GM19467 (cell line): Measurements from ENCODE around the gene TPCN1.

Experiments used
- ATAC-seq: cut with Tn5 transposase; IDR thresholded peaks from one replicate; pipeline ENCODE4 v1.9.1; 2021; ENCODE audit warnings: mild to moderate bottlenecking, moderate library complexity; ENCODE audit not compliant: unreplicated experiment

The TPCN1 gene

DNA sequence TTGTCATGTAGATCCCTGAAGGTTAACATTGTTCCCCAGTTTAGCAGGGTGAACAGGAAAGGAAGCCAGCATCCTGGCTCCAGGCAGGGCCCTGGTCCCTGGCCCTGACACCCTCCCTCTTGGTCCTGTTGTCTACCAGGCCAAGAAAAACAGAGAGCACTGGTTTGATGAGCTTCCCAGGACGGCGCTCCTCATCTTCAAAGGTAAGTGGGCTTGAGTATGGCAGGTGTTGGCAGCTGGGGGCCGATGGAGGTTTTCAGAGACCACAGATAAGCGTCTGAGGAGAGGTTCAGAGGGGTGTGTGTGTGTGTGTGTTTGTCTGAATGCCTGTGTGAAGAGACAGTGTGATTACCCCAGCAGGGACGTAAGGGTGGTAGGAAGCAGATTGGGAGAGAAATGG lies 57.4 kb downstream of the TPCN1 start:
- ATAC-seq: no peak

GRCh38 chr12:113284751-113285150 lies 63.5 kb downstream of the TPCN1 start:
- no peak for ATAC-seq

- no peak for ATAC-seq
Observed at GRCh38 chr12:113285679-113286610, 64.7 kb downstream of the TPCN1 start.

DNA sequence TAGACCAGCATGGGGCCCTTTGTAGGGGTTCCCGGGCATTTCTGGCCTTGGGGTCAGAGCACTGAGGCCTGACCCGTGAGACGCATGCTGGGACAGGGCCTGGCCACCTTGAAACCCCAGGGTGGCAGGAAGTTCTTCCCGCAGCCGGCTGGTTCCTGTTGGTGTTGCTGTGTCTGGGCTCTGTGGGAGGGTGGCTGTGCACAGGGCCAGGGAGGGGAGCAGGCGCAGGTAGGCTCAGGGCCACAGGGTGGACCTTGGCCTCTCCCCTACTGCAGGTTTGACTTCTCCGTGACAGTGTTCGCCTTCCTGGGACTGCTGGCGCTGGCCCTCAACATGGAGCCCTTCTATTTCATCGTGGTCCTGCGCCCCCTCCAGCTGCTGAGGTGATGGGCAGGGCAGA lies 65.4 kb downstream of the TPCN1 start:
- no peak for ATAC-seq

DNA sequence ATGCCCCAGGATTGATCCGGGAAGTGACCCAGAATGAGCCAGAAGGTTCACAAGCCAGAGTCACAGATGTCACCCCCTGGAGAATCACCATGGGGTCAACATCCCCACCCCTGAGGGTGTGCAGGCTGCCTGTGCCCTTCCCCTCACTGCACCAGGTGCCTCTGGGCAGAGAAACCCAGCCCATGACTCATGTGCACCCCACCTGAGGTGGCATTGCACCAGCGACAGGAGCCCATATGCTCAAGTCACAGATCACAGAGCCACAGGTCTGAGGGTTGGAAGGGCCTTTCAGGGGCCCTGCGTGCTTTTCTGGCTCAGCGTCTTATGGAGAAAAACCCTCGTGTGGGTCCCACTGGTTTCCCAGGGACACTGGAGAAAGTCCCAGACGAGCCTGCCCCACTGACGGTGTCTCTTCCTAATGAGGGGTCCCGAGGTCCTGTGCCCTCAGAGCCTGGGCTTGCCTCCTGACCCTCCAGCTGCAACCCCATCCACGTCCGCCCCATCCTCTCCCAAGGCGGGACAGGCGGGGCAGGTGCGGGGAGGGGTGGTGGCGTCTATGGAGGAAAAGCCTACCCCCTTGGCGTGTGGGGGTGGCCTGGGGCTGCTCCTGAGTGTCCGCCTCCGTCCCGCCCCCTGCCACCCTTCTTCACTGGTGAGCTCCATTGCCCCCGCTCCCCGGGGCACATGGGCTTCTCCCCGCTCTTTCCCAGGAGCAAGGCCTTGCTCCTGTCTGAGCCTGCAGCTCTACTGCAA lies 66.1 kb downstream of the TPCN1 start:
- no peak for ATAC-seq

DNA sequence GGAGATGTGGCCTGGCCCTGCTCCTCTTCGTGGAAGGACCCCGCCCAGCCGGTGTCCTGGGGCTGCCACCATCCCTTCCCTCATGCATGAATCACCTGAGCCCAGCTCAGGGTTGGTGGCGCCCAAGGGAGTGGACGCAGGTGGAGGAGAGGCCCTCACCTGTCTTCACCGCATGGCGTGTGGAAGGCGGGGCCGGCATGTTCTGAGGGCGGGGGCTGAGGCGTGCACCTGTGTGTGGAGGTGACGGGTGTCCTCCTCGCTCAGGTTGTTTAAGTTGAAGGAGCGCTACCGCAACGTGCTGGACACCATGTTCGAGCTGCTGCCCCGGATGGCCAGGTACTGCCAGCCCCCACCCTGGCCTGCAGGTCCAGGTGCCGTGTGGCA lies 66.6 kb downstream of the TPCN1 start:
- ATAC-seq: no peak

DNA sequence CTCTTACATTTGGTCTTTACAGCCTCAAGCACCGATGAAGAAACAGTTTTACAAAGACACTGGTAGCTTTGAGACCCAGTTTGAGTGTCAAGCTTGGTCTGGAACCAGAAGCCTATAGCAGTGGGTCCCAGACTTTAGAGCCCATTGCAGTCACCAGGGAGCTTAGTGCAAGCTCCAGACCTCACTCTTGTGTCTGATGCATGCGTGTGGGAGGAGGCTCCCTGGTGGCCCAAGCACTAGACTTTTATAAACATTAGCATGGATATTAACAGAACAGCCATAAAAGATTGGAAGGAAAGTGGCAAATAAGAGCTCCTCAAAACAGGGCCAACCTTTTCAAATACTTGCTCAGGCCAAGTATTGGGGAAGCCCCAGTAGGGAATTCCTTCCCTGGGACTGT lies 68.1 kb downstream of the TPCN1 start:
- ATAC-seq: no peak

DNA sequence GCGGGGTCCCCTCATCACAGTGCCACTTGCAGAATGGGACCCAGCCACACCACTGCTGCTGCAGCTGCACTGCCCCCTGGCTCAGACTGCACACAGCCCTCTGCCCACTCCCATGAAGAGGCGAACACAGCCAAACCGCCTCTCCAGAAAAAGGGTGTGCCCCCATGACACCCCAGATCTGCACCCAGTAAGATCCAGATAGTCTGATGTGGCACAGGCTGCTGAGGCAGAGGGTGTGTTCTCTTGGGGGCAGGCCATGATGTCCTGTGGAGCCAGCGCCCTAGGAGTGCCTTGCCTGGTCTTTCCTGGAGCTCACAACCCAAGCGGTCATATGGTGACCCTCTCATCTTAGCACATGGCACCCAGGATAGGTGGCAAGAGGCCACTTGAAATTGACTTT lies 69.2 kb downstream of the TPCN1 start:
- ATAC-seq: no peak

- no peak for ATAC-seq
Observed at GRCh38 chr12:113291586-113291985, 70.3 kb downstream of the TPCN1 start.

GRCh38 chr12:113292091-113292490 lies 70.8 kb downstream of the TPCN1 start:
- no peak for ATAC-seq

DNA sequence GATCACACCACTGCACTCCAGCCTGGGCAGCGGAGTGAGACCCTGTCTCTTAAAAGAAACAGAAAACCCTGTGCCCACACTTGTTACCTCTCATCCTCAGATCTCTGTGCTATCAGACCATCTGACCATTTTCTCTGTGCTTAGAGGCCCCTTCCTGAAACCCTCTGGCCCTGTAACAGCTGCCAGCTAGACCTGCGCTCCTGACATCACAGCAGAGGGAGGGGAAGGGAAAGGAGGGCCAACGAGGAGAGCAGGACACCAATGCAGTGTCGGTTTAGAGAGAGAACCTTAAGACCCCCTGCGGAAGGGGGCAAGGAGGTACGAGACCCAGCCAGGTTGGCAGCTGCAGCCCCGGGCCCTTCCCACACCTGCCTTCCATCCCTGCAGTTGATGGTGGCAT lies 71.3 kb downstream of the TPCN1 start:
- ATAC-seq: no peak

DNA sequence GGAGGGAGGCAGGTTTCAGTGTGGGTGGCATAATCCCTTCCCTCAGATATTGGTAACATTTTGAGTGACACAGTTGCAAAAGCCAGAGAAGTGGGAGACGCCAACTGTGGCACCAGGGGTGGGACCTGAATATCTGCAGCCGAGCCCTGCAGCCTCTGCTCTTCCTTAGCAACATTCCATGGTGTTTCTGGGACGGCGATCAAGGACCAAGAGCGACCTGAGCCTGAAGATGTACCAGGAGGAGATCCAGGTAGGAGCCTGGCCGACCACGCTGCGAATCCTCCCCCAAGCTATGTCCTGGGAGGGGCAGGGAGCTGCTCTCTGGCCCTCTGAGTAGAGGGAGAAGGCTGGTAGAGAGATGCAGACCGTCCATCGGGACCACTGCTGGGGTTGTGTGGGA lies 71.8 kb downstream of the TPCN1 start:
- no peak for ATAC-seq

- no peak for ATAC-seq
Observed at GRCh38 chr12:113295886-113296556, 74.8 kb downstream of the TPCN1 start.

- no peak for ATAC-seq
Observed at GRCh38 chr12:113296557-113297213, 75.4 kb downstream of the TPCN1 start.

DNA sequence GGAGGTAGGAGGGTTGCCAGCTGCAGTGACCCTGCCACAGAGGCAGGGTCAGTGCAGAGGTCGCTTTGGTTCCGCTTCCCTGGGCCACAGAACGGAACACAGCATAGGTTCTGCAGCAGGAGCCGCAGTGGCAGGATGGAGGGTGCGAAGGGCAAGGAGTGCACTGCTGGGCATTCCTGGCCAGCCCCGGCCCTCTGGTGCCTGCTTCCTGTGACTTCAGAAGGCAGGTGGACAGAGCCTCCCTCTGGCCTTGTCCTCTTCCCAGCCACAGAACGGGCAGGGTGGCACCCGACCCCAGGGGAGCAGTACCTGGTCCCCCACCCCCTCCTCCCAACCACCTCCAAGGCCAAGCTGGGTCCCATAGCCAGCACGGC lies 75.9 kb downstream of the TPCN1 start:
- ATAC-seq: no peak

GRCh38 chr12:113297621-113298471 lies 76.6 kb downstream of the TPCN1 start:
- ATAC-seq: no peak

GRCh38 chr12:113298472-113298817 lies 77.2 kb downstream of the TPCN1 start:
- ATAC-seq: no peak

GRCh38 chr12:113298861-113299545 lies 77.7 kb downstream of the TPCN1 start:
- ATAC-seq: no peak

DNA sequence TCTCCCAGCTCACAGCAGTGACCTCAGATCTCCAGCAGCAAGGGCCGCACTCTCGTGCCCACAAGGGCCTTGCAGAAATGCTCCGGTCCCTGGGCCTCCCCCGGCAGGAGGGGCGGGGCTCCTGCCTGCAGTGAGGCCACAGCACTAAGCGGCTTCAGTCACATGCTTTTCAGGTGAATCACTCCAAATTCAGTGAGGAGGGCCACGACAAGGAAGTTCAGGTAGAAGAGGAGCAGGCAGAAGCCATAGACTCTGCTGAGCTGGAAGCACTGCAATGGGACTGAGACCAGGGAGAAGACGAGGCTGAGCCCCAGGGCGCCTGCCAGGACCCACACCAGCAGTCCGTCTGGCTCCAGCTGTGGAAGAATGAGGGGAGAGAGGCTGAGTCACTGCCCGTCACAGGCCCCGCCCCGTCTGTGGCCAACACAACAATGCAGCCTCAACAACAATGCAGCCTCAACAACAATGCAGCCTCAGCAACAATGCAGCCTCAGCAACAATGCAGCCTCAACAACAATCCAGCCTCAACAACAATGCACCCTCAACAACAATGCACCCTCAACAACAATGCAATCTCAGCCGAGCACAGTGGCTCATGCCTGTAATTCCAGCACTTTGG lies 78.5 kb downstream of the TPCN1 start:
- no peak for ATAC-seq
